HG03558 (cell line): ENCODE measurements around the gene MOB3B.

ENCODE experiments used
- ATAC-seq: cut with Tn5 transposase; IDR thresholded peaks from one replicate; pipeline ENCODE4 v1.9.1; 2021; ENCODE audit warnings: moderate number of reproducible peaks; ENCODE audit not compliant: unreplicated experiment; ENCODE audit errors: extremely low read depth

The MOB3B gene

DNA sequence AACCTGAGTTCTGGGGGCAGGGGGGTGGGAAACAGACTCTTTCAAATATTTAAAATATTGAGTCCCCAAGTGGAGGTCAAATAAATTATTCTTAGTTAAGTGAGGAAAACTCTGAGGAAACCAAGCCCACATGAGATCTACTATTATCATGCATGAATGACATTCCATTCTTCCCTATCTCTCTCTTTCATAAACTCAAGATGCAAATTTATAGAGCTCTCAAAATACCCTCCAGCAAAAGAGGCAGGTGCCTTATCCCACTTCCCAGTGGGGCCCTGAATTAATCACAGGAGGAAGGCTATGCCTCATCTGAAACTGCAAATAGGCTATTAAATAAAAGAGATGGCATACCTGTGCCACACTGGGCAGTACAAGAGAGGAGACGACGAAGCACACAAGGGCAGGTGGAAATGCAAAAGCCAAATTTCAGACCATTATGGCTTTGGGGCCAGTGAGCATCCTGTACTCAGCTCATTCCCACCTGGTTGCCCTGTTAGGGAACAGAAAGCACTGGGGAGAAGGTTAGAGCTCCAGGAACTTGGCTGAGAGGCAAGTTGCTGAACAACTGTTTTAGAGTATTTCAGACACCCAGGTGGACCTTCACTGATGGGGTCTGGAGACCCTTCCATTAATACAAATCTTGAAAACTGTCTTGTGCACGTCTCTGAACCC lies 130.5 kb downstream of the MOB3B start:
- ATAC-seq = no peak

DNA sequence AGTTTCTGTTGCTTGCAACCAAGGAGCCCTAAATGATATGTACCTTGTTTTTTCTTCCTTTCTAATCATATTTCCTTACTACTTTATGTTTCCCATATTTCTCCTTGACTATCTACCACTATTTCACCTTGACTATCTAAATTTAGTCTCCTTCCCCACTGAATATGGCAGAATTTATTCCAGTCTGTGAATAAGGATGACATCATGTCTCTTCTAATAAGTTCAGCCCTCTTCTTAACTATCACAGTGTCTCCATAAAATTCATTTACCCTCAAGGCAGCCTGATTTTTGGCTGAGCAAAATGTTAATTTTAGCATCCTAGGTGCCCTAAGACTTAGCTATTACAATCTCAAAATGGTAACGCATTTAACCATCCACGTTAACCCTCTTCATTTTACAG lies 133.1 kb downstream of the MOB3B start:
- no peak for ATAC-seq

DNA sequence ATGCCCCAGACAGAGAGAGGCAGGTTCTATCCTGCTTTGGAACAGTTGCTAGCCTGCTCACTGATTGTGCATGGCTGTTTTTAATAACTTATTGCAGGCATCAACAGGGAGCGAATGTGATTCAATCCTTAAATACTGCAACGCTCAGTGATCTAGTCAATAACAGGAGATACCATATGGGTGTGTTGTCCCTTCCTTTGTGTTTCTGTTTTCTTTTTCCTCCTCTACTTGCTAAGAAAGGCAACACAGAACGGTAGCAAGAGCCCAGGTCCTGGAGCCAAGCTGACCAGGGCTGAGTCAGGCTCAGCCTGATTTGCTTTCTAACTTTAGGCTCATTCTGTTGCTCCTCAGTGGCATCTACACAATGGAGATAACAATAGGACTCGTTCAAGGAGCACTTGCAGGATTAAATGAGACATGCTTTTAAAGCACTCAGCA lies 134.1 kb downstream of the MOB3B start:
- ATAC-seq = no peak

DNA sequence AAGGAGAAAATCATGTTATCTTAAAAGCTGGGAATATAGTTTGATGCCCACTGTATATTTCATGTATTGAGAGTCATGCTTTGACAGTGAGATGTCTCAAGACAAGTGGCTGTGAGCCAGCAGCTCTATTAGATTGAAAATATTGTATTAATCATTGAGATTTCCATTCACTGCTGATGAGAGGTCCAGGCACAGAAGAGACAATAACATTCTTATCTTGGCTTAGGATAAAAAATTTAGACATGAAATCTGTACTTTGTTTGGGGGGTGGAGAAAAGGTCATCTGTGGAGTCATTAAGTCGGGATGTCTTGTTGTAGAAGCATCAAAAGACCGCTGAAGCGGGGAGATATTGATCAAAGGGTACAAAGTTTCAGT lies 134.8 kb downstream of the MOB3B start:
- ATAC-seq = no peak

DNA sequence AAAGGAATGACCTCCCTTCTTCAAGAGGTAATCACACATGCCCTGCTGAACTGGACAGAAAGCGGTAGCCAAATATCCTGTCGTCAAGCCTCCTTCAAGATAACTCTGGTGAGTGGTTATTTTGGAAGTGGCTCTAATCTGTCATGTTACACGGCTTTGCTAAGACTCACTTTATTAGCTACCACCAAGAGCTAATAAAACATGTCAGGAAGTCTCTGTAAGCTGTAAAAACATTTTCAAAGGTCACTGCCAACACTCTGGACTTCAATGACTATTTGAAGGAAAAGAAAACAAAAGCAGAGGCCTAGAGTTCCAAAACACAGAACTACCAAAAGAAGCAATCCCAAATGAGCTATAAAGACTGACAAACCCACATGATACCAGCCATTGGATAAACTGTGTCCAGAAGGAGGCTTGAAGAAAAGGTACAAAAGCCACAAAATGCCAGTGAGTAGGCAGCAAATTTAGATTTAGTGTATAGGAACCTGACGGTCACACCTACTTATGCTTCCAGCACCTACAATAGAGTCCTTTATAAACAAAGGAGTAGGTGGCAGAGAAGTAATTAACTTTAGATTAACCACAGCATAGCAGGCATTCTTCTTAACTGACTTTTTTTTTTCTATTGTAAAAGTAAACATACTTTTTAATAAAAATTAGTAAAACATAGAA lies 135.3 kb downstream of the MOB3B start:
- ATAC-seq = no peak

DNA sequence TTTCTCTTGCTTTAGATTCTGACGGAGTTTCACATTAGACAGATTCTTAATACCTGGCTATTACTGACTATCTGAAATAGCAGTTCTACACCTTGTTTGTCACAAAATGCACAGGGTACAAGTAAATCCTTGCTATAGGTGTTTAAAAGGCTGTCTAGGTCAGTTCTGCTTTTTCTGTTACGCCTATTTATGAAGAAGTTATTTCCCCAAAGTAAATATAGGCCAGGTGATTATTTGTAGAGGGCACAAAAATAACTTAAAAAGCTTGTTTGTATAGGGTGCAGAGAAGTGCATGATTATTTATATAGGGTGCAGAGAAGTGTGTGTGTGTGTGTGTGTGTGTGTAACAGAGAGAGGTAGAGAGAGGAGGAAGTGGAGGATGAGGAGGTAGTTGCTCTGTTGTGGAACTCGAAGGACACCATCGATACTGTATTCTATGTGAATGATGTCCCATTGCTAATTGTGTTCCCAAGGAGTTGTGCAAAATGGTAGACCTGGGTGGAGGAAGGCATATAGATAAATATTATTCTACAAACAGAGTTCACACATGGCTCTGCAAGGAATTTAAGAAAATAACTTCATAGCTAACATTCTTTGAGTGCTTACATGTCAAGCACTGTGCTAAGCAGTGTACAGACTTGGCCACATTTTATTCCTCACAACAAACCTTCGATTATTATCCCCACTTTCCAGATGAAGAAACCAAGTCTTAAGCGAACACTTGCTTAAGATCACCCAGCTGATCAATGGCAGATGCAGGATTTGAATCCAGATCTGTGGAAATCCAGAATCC lies 136.4 kb downstream of the MOB3B start:
- no peak for ATAC-seq

DNA sequence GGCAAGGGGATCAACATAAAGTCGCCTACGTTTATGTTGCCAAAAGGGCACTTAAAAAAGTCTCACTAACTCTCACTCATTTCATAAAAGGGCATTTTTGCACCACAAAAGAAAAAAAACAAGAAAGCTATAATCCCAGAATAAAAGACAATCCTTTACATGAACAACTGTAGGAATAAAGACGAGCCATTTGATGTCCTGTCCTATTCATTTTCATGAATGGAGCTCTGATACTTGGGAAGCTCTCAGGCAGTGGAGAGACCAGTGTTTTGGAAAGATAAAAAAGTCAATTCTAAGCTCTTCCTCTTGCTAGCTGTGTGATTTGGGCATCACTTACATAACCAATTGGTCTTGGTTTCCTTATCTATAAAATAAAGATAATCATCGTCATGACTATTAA lies 137.2 kb downstream of the MOB3B start:
- no peak for ATAC-seq

DNA sequence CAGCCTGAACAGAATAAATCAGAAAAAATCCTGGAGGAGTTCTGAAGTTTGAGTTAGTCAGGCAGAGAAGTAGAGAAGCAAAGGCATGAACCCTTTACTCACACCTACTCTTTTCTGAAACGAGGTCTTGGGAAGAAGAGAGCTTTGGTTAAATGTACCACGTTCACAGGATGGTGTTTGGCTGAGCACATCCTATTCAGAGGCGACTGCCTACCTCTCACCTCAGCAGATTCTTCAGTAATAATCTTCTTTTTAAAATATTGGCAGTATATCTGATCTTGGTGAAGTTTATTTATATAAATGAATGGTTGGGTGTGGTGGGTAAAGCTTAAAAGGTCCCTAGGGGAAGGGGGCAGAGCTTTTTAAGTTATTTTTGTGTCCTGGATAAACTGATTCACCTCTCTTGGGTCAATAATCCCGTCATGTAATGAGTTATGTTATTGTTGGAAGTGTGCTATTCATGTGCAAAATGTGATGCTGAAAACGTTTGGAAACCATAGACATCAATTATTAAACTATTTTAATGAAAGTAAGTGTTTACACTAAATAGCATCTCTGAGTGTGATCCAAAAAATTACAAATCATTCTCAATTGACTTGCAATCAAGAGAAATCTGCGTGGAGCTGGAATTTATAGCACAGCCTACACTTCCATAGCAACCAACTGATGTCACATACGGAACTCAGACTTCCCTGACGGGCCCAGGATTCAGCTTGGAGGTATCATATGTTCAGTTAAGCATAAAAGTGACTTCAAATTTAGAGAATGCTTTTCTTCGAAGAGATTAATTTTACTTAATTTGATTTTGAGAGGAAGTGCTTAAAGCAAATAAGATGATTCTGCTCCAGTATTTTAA lies 138.3 kb downstream of the MOB3B start:
- ATAC-seq = no peak

DNA sequence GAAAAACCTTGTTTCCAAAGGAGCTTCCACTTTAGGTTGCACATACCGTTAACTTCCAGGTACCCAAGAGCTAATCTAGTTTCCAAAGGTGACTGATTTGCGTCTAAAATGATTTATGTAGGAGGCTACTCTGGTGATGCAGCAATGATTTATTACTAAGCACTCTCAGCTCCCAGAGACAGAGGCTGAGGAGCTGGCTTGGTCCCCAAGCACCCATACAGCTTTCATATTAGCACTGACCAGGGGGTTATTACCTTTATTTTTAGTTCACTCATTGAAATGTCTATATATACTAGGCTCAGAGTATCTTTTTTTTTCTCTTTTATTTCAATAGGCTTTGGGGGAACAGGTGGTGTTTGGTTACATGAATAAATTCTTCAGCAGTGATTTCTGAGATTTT lies 141.5 kb downstream of the MOB3B start:
- no peak for ATAC-seq

DNA sequence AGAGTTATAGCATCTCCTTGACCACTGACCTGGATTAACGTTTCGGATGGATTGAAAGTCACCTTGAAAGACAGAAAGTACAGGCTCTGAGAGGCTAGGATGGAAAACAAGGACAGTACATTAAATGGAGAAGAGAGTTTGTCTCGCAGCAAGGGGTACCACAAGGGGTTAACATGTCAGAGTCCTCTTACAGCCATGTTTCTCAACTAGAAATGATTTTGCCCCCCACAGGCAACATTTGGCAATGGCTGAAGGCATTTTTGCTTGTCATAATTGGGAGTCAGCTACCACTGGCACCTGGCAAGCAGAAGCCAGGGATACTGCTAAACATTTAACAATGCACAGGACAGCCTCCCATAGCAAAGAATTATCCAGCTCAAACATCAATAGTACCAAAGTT lies 141.9 kb downstream of the MOB3B start:
- no peak for ATAC-seq

DNA sequence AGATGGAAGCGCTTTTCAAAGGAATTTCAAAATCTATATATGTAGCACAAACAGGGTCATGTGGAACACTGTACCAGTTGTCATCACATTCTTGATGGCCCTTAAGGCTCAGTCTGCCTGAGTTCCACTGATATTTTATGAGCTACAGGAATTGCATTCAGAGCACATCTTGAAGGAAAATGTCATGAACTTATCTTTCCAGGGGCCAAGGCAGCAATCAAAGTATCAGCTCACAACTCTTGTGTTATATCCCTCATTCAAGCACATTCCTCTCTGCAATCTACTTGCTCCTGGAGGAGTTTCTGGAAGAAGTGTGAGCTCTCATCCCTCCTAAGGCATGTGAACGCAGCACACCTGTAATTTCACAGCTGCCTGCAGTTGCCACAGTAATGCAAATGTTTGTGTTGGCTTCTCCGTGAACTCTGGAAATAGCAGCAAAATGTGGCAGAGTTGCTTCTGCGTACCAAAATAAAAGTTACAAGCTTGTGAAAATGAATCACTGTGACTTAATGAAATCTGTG lies 143.0 kb downstream of the MOB3B start:
- ATAC-seq = no peak

DNA sequence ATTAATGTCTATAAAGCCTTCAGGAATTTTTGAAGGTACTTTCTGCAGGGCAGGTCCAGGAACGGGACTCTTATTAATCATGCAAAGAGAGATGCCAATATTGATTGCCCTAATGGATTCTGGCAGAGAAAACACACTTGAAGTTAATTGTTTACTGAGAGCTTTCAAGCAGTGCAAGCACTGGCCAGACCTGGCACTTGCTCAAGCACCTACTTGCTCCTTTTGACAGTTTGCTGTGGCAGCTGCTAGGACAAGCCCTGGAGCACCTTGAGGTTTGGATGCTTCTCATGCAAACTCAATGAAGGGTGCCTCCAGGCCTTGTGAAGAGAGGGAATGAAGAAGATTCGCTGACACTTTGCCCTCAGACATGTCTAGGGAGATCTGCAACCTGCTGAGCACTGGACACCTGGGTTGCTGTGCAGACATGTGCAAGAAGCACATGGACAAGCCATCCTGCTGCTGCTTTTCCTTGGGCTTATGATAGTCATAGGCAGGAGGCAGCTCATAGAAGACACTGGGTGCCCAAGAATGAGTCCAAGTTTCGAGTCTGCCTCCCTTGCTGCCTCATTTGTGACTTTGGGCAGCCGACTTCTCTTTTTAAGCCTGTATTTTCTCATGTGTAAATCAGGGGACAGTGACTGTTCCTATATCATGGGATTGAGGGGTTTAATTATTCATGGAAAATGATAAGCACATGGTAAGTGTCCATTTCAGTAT lies 143.8 kb downstream of the MOB3B start:
- no peak for ATAC-seq

DNA sequence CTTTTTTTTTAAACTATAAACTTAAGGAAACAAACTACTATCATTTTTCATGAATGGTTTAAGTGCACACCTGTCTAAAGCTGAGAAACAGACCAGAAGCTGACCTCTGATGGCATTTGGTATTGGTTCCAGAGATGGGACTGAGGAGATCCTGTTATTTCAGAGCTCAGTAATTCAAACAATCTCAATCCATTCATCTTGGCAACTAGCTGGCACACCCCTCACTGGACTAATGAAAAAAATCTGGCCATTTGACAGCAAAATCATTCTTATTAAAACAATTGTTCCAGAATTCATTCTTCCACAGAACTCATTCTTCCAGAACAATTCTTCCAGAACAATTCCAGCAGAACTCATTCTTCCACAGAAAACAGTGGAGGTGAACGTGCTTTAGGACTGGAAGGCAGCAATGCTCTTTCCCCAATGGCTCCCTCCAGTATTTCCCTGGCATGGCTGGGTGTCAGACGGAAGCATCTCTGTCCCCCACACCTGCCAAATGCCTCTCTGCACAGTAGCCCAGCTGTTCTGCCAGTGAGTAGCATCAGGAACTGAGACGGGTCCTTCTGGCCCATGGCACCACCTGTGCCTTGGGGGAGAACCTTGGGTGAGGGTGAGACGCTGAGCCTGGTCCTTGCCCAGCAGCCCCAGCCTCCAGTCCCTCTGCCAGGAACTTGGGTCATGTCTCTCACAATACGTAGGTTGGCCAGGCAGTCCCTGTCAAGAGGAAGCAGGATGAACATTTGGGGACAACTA lies 145.2 kb downstream of the MOB3B start:
- no peak for ATAC-seq

DNA sequence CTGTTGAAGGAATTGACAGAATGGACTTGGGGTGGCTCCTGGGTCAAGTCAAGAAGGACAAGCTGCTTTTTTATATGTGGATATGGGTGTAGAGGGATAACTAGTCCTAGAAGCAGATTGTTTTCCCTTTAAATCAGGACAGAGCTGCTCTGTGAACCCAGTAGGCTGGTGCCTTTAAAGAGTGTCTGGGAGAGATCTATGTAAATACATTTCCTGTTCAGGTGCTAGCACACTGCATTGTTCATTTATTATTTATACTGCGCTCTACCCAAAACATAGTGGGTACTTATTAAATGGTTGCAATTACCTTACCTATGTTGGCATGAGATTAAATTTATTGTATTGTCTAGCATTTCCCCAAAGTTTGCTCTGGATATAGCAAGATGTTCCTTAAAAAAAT lies 146.1 kb downstream of the MOB3B start:
- ATAC-seq = no peak

DNA sequence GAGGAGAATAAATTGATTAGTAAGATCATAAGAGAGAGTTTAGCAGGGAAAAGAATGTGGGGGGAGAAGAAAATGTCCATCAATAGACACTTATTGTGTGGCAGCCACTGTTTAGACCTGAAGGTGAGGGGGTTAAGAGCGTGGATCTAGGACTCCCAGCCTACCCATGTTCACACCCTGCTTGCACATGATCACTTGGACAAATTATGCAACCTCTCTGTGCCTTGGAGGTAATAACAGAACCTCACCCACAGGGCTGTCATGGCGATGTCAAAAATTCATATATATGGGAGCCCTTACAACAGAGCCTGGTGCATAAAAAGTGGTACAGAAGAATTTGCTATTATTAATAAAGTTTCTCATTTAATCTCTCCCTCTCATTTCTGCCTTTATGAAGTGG lies 146.6 kb downstream of the MOB3B start:
- ATAC-seq = no peak

DNA sequence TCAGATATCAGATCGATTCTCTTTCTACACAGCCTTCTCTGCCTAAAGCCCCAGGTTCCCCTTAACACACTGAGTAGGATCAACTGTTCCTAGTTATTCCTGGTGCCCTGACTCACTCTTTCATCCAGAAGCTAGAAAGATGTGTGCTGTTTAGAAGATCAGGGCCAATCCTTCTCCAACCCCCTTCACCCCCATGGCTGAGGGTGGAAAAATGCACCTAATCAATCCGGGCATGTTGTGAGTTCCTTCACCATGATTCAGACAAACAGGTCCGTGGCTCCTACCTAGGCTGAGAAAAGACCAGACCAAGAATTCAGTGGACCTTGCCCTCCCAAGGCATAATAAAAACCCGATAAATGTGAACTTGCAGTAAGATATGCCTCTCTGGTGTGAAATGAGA lies 147.3 kb downstream of the MOB3B start:
- no peak for ATAC-seq

DNA sequence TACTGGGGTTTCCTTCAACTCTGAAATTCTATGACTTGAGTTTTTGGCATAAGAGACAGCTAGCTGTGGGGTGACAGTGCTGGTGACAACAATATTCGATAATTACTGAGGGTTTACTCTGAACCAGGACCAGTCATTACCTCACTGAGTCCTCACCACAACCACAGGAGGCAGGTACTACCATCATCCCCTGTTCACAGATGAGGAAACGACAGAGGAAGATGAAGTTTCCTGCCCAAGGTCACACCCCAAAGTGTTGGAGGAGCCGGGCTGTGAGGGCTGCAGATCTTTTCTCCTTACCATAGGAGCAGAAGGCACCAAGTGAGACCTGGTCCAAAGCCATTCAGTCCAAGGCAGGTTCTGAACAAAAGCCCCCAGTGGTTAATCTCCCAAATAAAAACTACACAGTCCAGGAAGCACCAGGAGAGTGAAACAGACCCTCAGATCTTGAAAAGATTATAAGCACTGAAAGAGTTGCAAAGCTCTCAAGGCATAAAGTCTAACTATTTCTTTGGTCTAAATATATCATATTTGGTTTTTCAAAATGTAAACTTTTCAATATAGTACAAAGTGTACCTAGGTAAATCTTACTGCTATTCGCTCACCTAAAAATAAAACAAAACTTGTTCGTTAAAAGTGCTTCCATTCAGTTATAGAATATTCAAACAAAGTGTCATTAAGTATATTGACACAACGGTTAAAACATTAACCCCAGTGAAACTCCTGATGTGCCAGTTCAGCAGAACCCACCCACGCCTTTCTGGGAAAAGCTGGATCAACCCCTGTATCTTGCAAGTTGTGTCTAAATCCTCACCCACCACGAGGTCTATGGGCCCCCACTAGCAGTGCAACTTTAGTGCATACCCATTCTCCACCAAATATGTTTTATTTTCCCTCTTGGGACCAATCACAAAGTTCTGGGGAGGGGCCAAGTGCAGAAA lies 150.0 kb downstream of the MOB3B start:
- no peak for ATAC-seq
